ENCODE measurements around the gene SYNGR3. TPM values are rescaled to one million over a fixed set of nuclear protein-coding genes. Genes with fewer than 3 reads are reported as not detected.

SYNGR3 gene
- total RNA-seq, 1 experiment from 2014 or later: 11.9 TPM

- H3K9me3 ChIP-seq (ENCODE audit: control insufficient read depth, low read depth, low read length): no peaks in the 10 kb centered on the region
- no peak overlapping the region for H2BK5ac ChIP-seq (ENCODE audit: insufficient read length, low read length)
- no peaks in the 10 kb centered on the region for H3K79me1 ChIP-seq (ENCODE audit: insufficient read depth, low read depth, low read length, poor library complexity, severe bottlenecking)
- no peak overlapping the region for H4K8ac ChIP-seq (replicated peaks; ENCODE audit: insufficient read length, low read depth, low read length)
- no peak overlapping the region for H2BK15ac ChIP-seq (ENCODE audit: low read depth, low read length)
- no peak overlapping the region; a peak in 1 of 5 replicates for H3K4me3 Mint-ChIP-seq
- no peaks in the 10 kb centered on the region for H3K79me2 ChIP-seq (ENCODE audit: insufficient read depth, low read length)
- no peak overlapping the region for H2BK120ac ChIP-seq (ENCODE audit: low read depth, low read length, poor library complexity, severe bottlenecking)
- peaks cover 1% of the 10 kb centered on the region; the same call in 1 of the 2 replicates for H3K27me3 Mint-ChIP-seq (ENCODE audit: low read depth)
- H3K23me2 ChIP-seq (ENCODE audit: insufficient read length, low read depth, low read length, poor library complexity, severe bottlenecking): peaks cover 7% of the 10 kb centered on the region
- DNase-seq: no peak
- no peak overlapping the region for H3K23ac ChIP-seq (ENCODE audit: insufficient read length, low read depth, low read length)
- no peak overlapping the region for H3K4me2 ChIP-seq (ENCODE audit: insufficient read depth, insufficient read length, low read length)
- H4K20me1 ChIP-seq (ENCODE audit: control insufficient read depth, insufficient read depth, insufficient read length): no peaks in the 10 kb centered on the region
- no peak overlapping the region for H2AFZ ChIP-seq (ENCODE audit: low read length)
- H3K27me3 ChIP-seq (ENCODE audit: insufficient read depth, low read length): no peaks in the 10 kb centered on the region
- TF ChIP-seq CTCF (conservative IDR thresholded peaks at IDR 0.05): peak; percentile 37; the same call in 2 of the 3 replicates
- H3K18ac ChIP-seq (ENCODE audit: insufficient read length, low read depth, low read length): no peak overlapping the region
- H3K14ac ChIP-seq (ENCODE audit: insufficient read depth, low read length): no peak overlapping the region; the same call in 1 of the 2 replicates
- no peak overlapping the region for H4K5ac ChIP-seq (ENCODE audit: insufficient read length, low read depth, low read length)
- no peak overlapping the region for H3K56ac ChIP-seq (ENCODE audit: insufficient read length, low read depth, low read length)
- no peaks in the 10 kb centered on the region; a peak in 1 of 7 replicates for H3K36me3 Mint-ChIP-seq (ENCODE audit: insufficient read depth in 1 of 3, low read depth in 3 of 3)
- no peak overlapping the region for H3K27ac ChIP-seq (ENCODE audit: insufficient read length, low read depth, low read length)
- H3K4me1 Mint-ChIP-seq: peaks cover 10 to 18% of the 10 kb centered on the region in 2 experiments
- H3K4me1 ChIP-seq (ENCODE audit: insufficient read depth, low read length): peaks cover 4% of the 10 kb centered on the region; the same call in 1 of the 2 replicates
- no peak overlapping the region for H3K9ac ChIP-seq (ENCODE audit: extremely low read depth, insufficient read length, low read length)
- no CpG with 5 or more reads among the region's 38 CpGs for WGBS (ENCODE audit: extremely low coverage, insufficient read length, low lambda C conversion rate)
- H2BK20ac ChIP-seq (ENCODE audit: low read depth, low read length, poor library complexity, severe bottlenecking): no peak overlapping the region
- H3K4ac ChIP-seq (ENCODE audit: low read depth, low read length): no peak overlapping the region
- no peaks in the 10 kb centered on the region for H3K9me3 Mint-ChIP-seq
- H2BK12ac ChIP-seq (ENCODE audit: insufficient read length, low read depth, low read length): no peak overlapping the region
- no peak overlapping the region for H3K27ac Mint-ChIP-seq
- H4K91ac ChIP-seq (ENCODE audit: insufficient read length, low read depth, low read length): no peak overlapping the region
- no peak overlapping the region for H3T11ph ChIP-seq (ENCODE audit: low read length)
- H2AK5ac ChIP-seq (ENCODE audit: insufficient read length, low read length): no peak overlapping the region
Measured at GRCh38 chr16:1946495-1947368, 43.0 kb upstream of the SYNGR3 start.
